ENCODE results near the gene ADGRB3.
"Not testable (repeated sequence)": the region's sequence is repeated elsewhere in the genome, so short reads cannot be mapped to it uniquely, and the experiment has no call there.

The ADGRB3 gene

GRCh38 chr6:69064226-69064625 lies 429.1 kb downstream of the ADGRB3 start:
- DNase-seq = no peak

- DNase-seq = no peak
These were observed 434.8 kb downstream of the ADGRB3 start for GRCh38 chr6:69069881-69070280.

- no peak for DNase-seq
These were observed 437.7 kb downstream of the ADGRB3 start for GRCh38 chr6:69072796-69073195.

- DNase-seq = no peak
These were observed 449.8 kb downstream of the ADGRB3 start for GRCh38 chr6:69084746-69085335.

- no peak for DNase-seq
These were observed 451.6 kb downstream of the ADGRB3 start for GRCh38 chr6:69086689-69087088.

- no peak for DNase-seq
These were observed 454.5 kb downstream of the ADGRB3 start for GRCh38 chr6:69089539-69089938.

- no peak for DNase-seq
These were observed 455.1 kb downstream of the ADGRB3 start for GRCh38 chr6:69090132-69090531.

GRCh38 chr6:69096681-69097080 lies 461.6 kb downstream of the ADGRB3 start:
- no peak for DNase-seq

- peak; percentile 65 for DNase-seq
These were observed 462.9 kb downstream of the ADGRB3 start for GRCh38 chr6:69097948-69098347.

GRCh38 chr6:69098910-69099309 lies 463.8 kb downstream of the ADGRB3 start:
- no peak for DNase-seq

- DNase-seq = no peak
These were observed 465.7 kb downstream of the ADGRB3 start for GRCh38 chr6:69100772-69101171.

GRCh38 chr6:69102416-69102815 lies 467.3 kb downstream of the ADGRB3 start:
- no peak for DNase-seq

GRCh38 chr6:69105288-69105687 lies 470.2 kb downstream of the ADGRB3 start:
- DNase-seq = no peak

GRCh38 chr6:69106511-69106910 lies 471.4 kb downstream of the ADGRB3 start:
- no peak for DNase-seq

GRCh38 chr6:69111301-69111700 lies 476.2 kb downstream of the ADGRB3 start:
- DNase-seq = no peak

- no peak for DNase-seq
These were observed 481.6 kb downstream of the ADGRB3 start for GRCh38 chr6:69116658-69117057.

- not testable (repeated sequence) for DNase-seq
These were observed 486.7 kb downstream of the ADGRB3 start for GRCh38 chr6:69121461-69122406.

- DNase-seq = no peak
These were observed 487.3 kb downstream of the ADGRB3 start for GRCh38 chr6:69122407-69122773.

GRCh38 chr6:69128411-69128810 lies 493.3 kb downstream of the ADGRB3 start:
- DNase-seq = no peak

- no peak for DNase-seq
These were observed 494.0 kb downstream of the ADGRB3 start for GRCh38 chr6:69129046-69129445.

GRCh38 chr6:69135927-69136326 lies 500.8 kb downstream of the ADGRB3 start:
- peak; percentile 20 for DNase-seq

- DNase-seq = no peak
These were observed 503.1 kb downstream of the ADGRB3 start for GRCh38 chr6:69138148-69138547.

- DNase-seq = no peak
These were observed 503.9 kb downstream of the ADGRB3 start for GRCh38 chr6:69138893-69139494.

GRCh38 chr6:69145062-69145461 lies 510.0 kb downstream of the ADGRB3 start:
- no peak for DNase-seq

Data from NCI-H526 treated with DMSO at 0.1 percent for 48 hours (cell line).